ENCODE data around the gene PLOD3. TPM values are rescaled to one million over a fixed set of nuclear protein-coding genes. Genes with fewer than 3 reads are reported as not detected.
A peak's percentile ranks its signal among the peaks of the same experiment; 100 is the strongest.

Gene PLOD3
- total RNA-seq, 1 experiment from 2014 or later = 134 TPM

DNA sequence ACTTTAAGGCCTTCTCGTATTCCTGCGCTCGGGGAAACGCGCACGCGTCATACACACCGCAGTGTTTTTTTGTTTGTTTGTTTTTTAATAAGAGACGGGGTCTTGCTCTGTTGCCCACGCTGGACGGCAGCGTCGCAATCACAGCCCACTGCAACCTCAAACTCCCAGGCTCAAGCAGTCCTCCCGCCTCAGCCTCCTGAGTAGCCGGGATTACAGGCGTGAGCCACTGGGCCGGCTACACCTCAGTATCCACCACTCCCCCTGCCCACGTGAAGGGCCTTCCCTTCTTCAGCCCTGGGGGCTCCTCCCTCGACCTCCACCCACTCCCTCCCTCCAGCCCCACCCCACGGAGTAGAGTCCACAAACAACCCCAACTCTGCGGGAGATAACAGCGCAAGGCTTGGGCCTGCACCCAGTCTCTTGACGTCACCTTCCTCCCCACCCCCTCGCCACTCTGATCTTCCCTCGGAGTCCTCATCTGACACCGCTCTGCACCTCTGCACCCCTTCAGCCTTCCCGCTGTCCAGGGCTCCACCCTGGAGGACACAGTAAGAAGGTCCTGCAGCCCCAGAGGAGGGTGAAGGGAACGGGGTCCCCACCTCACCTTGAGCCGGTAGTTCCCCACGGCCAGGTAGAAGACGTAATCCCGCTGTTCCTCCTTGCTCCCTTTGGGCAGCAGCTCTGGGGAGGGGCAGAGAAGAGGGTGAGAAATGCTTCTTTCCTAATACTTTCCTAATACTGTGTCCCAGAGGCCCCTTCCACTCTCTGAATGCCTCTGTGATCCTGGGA, 23.0 kb upstream of the PLOD3 start:
- BruUV-seq (replicated peaks) = no TSS peak
- no peaks in the 10 kb centered on the region for H3K27me3 Mint-ChIP-seq (ENCODE audit: insufficient read depth, unreplicated experiment)
- H3K9me3 Mint-ChIP-seq (ENCODE audit: unreplicated experiment) = no peaks in the 10 kb centered on the region
- TF ChIP-seq, protein P1, sequence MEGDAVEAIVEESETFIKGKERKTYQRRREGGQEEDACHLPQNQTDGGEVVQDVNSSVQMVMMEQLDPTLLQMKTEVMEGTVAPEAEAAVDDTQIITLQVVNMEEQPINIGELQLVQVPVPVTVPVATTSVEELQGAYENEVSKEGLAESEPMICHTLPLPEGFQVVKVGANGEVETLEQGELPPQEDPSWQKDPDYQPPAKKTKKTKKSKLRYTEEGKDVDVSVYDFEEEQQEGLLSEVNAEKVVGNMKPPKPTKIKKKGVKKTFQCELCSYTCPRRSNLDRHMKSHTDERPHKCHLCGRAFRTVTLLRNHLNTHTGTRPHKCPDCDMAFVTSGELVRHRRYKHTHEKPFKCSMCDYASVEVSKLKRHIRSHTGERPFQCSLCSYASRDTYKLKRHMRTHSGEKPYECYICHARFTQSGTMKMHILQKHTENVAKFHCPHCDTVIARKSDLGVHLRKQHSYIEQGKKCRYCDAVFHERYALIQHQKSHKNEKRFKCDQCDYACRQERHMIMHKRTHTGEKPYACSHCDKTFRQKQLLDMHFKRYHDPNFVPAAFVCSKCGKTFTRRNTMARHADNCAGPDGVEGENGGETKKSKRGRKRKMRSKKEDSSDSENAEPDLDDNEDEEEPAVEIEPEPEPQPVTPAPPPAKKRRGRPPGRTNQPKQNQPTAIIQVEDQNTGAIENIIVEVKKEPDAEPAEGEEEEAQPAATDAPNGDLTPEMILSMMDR (IDR thresholded peaks at IDR 0.05; ENCODE audit: unreplicated experiment) = no peak
- no peaks in the 10 kb centered on the region for H3K4me1 Mint-ChIP-seq (ENCODE audit: insufficient read depth, unreplicated experiment)
- DNase-seq (ENCODE audit: unreplicated experiment) = no peak
- CTCF ChIA-PET = interaction anchor here (0.9 to 1.1 kb wide), 2 partner anchors 23 to 42 kb away, joined by 3 to 4 read pairs; partner anchors contain the start of genes PLOD3 and ZNHIT1
- H3K4me3 Mint-ChIP-seq (ENCODE audit: unreplicated experiment) = no peak overlapping the region
- intact Hi-C loops (cut with micrococcal nuclease) = loop anchor here (5.0 kb wide), 1 partner anchor 42 kb away; no protein-coding TSS in a partner anchor
- POLR2A ChIA-PET = interaction anchor here (1.1 kb wide), 1 partner anchor 23 kb away, joined by 5 read pairs; the partner anchor contains the start of genes PLOD3 and ZNHIT1
- H3K27ac Mint-ChIP-seq (ENCODE audit: low read depth, unreplicated experiment) = peak overlapping the region; percentile 54
- peaks cover 30% of the 10 kb centered on the region for H3K36me3 Mint-ChIP-seq (ENCODE audit: insufficient read depth, unreplicated experiment)

DNA sequence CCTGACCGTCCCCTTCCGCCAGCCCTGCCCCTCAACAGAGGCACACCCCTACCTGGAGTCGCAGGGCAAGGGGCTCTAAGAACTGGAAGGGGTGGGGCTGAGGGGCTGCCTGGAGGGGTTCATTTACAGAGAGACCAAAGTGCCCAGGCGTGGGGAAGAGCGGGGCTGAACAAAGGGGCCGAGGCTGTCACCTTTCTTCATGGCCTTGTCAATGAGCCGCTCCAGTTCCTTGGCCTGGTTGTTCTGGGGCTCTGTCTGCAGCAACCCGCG, 22.5 kb upstream of the PLOD3 start:
- Mint-ChIP-seq H3K4me1 (ENCODE audit: insufficient read depth, unreplicated experiment) (no peaks in the 10 kb centered on the region), H3K27me3 (ENCODE audit: insufficient read depth, unreplicated experiment) (no peaks in the 10 kb centered on the region), H3K36me3 (ENCODE audit: insufficient read depth, unreplicated experiment) (peaks cover 24% of the 10 kb centered on the region), H3K9me3 (ENCODE audit: unreplicated experiment) (no peaks in the 10 kb centered on the region), H3K27ac (ENCODE audit: low read depth, unreplicated experiment) (no peak overlapping the region), H3K4me3 (ENCODE audit: unreplicated experiment) (no peak overlapping the region)
- ChIA-PET POLR2A (no interaction called here), CTCF (no interaction called here)
- TF ChIP-seq, protein P1 (IDR thresholded peaks at IDR 0.05; ENCODE audit: unreplicated experiment) = no peak
- no TSS peak for BruUV-seq (replicated peaks)
- DNase-seq (ENCODE audit: unreplicated experiment) = no peak
- intact Hi-C loops (cut with micrococcal nuclease) = loop anchor here (5.0 kb wide), 1 partner anchor 42 kb away; no protein-coding TSS in a partner anchor

DNA sequence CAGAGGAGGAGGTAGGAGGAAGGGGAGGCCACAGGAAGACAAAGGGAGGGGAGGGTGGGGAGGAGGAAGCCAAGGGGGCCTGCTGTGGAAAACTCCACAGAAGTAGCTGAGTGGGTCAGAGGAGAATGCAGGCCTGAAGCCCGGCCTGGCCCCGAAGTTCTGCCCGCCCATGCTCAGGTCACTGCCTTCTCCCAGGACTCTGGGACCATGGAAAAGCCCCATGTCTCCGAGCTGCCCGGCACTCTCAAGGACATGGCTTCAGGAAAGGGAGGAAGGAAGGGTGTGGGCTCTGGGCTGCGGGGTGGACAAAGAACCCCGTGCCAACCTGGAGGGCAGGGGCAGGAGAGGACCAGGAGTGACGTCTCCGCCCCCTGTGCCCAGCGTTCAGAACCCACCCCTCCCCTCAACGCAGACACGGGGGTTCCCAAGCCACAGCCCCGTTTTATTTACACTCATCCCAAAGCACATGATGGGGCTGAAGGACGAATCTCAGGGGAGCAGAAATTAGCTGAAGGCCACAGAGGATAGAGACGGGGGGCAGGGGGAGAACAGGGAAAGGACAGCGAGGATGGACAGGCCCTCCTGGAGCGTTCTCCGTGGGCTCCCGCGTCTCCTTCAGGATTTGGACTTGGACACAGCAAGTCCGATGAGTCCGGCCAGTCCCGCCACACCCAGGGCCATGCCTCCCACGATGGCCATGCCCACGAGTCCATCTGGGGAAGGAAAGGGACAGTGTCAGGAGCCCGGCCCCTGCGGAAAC, 22.0 kb upstream of the PLOD3 start:
- DNase-seq (ENCODE audit: unreplicated experiment) = no peak
- Mint-ChIP-seq H3K36me3 (ENCODE audit: insufficient read depth, unreplicated experiment) (peaks cover 20% of the 10 kb centered on the region), H3K27ac (ENCODE audit: low read depth, unreplicated experiment) (no peak overlapping the region), H3K9me3 (ENCODE audit: unreplicated experiment) (no peaks in the 10 kb centered on the region), H3K4me3 (ENCODE audit: unreplicated experiment) (no peak overlapping the region), H3K4me1 (ENCODE audit: insufficient read depth, unreplicated experiment) (no peaks in the 10 kb centered on the region), H3K27me3 (ENCODE audit: insufficient read depth, unreplicated experiment) (no peaks in the 10 kb centered on the region)
- BruUV-seq (replicated peaks) = no TSS peak
- intact Hi-C loops (cut with micrococcal nuclease) = no loop called here
- TF ChIP-seq, protein P1 (IDR thresholded peaks at IDR 0.05; ENCODE audit: unreplicated experiment) = no peak
- ChIA-PET CTCF (no interaction called here), POLR2A (interaction anchor here (0.9 kb wide), 1 partner anchor 22 kb away, joined by 4 read pairs; the partner anchor contains the start of genes PLOD3 and ZNHIT1)
